ENCODE data around the gene TENM3.

The TENM3 gene

DNA sequence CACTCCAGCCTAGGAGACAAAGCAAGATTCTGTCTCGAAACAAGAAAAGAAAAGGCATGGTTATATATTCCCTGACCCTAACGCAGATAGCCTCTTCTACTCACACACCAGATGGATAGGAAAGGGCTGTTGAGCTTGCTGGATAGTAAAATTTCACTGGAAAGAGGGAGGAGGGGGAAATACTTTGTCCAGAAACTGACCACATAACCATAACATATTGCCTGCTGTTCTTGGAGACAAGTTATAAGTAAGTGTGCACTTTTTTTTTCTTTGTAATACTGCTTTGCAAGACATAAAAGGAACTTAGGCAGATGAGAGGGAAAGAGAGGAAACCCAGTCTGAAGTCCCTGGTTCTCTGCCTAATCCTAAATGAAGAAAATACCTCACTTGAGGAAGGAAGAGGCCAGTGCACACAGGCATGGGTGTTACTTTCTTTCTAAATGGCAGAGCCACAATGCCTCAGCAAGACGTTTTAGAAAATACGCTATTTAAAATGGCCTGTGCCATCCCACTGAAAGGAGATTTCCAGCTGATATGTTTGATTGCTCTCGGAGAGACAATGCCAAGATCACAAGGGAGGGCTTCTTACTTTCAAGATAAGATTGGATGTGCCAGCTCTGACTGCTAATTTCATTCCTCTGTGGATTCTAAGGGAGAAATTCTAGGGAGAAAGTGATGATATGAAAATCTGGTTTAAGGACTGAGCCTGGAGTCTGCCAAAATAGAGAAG, 533.3 kb downstream of the TENM3 start:
- no peak for DNase-seq (ENCODE audit: low read depth)

GRCh38 chr4:182778222-182778982, 535.2 kb downstream of the TENM3 start:
- DNase-seq (ENCODE audit: low read depth) = no peak

DNA sequence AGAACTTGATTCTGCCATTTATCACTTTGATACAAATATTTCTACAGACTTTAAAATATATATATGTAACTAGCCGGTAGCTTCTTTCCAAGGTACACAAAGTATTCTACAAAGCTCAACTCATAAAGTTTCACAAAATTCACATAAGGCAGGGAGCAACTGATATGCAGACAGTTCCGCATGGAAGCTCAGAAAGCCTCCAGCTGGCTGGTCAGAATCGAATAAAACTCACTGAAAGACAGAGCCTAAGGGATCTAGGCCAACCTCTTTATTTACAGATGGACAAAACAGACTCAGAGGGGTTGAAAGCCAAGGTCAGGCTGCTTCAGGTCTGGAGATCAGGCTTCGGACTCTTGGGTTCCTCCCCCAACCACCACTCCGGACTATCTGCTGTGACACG, 543.8 kb downstream of the TENM3 start:
- no peak for DNase-seq (ENCODE audit: low read depth)

DNA sequence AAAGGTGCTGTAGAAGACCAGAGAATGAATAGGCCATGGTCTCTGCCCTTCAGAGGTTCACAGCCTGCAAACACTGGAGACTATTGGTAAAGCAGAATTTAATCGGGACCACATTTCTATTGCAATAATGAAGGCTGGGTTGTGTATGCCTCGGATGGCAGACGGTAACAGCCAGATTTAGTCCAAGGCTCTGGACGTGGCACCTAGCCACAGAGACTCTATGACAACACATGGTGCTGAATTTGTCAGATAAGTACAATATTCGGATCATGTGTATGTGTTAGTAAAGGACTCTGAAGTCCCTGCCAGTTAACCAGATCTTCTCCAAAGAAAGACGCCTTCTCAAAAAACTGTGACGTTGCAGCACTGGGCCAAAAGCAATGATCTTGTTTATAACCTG, 545.0 kb downstream of the TENM3 start:
- no peak for DNase-seq (ENCODE audit: low read depth)

DNA sequence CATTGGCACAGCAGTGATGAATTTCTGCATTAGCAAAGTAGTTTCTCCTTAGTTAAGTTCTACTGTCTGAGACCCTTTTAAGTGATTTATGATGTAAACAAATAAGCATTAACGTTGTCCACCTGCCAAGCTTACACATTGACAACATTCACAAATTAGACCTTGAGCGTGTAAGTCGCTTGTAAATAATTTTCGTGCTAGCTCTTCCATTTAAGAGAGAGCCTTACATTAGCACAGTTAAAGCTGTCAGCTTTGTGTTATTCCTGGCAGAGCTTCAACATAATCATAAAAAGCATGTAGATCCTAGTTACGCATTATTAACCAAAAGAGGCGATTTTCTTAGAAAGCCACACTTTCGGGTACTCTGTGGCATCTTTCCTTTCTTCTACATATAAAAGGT, 546.3 kb downstream of the TENM3 start:
- DNase-seq (ENCODE audit: low read depth) = no peak

DNA sequence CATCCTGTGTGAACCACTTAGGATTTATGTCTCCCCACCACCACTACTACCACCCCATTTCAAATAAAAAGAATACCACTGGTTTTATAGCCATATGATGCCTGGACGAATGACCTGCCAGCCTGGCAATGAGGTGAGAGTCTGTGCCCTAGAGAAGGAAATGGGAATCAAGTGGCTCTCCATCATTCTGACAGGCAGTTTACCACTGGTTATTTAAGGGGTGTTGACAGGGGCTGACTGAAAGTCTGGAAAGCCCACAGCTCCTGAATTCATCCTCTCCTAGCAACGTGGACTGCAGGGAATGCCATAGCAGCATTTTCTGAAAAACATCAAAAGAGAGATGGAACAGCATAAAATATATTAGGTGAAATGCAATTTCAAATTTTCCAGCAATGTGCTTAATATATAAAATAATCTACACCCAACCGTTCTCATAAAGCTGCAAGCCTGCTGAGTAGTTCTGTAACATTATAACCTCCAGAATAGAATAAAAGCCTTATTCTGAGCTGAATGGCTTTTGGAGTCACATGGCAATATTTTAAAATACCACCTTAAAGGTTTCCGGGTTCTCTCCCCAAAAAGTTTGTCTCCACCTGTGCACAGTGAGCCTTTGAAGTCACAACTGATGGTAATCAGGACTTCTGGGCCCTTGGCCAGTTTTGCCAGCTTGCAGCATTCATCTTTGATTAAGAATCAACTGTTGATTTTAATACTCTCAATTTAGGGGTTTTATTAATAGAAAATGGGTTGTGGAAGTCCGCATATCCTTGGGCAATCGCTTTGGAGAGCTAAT, 552.4 kb downstream of the TENM3 start:
- DNase-seq (ENCODE audit: low read depth) = no peak

DNA sequence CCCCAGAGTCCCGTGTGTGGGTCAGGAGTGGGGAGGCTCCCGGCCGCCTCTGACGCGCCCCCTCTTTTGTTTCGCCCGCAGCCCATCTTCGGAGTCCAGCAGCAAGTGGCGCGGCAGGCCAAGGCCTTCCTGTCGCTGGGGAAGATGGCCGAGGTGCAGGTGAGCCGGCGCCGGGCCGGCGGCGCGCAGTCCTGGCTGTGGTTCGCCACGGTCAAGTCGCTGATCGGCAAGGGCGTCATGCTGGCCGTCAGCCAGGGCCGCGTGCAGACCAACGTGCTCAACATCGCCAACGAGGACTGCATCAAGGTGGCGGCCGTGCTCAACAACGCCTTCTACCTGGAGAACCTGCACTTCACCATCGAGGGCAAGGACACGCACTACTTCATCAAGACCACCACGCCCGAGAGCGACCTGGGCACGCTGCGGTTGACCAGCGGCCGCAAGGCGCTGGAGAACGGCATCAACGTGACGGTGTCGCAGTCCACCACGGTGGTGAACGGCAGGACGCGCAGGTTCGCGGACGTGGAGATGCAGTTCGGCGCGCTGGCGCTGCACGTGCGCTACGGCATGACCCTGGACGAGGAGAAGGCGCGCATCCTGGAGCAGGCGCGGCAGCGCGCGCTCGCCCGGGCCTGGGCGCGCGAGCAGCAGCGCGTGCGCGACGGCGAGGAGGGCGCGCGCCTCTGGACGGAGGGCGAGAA, 556.5 kb downstream of the TENM3 start:
- no peak for DNase-seq (ENCODE audit: low read depth)

DNA sequence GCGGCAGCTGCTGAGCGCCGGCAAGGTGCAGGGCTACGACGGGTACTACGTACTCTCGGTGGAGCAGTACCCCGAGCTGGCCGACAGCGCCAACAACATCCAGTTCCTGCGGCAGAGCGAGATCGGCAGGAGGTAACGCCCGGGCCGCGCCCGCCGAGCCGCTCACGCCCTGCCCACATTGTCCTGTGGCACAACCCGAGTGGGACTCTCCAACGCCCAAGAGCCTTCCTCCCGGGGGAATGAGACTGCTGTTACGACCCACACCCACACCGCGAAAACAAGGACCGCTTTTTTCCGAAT, 557.0 kb downstream of the TENM3 start:
- no peak for DNase-seq (ENCODE audit: low read depth)

- DNase-seq (ENCODE audit: low read depth) = no peak
These were observed 558.4 kb downstream of the TENM3 start for GRCh38 chr4:182801636-182802035.

- no peak for DNase-seq (ENCODE audit: low read depth)
These were observed 559.4 kb downstream of the TENM3 start for GRCh38 chr4:182802621-182803020.

DNA sequence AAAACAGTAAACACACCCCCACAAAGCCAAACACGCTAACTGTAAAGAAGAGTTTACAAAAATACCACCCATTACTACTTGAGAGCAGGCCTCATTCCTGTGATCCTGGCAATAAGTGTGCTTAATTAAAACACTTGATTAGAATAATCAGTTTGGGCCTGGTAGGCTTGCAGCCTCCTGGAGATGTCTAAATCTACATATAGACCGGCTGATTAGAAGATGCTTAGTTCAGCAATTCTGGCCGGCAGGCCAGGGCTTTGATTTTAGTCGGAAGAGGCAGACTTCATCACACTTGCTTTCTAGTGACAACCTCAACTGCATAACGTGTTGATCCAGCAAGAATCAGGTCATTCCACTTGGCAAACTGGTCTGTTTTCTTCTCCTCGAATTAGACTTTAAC, 560.0 kb downstream of the TENM3 start:
- DNase-seq (ENCODE audit: low read depth) = no peak

GRCh38 chr4:182804131-182804530, 560.9 kb downstream of the TENM3 start:
- DNase-seq (ENCODE audit: low read depth) = no peak

- DNase-seq (ENCODE audit: low read depth) = no peak
These were observed 562.1 kb downstream of the TENM3 start for GRCh38 chr4:182805321-182805720.

DNA sequence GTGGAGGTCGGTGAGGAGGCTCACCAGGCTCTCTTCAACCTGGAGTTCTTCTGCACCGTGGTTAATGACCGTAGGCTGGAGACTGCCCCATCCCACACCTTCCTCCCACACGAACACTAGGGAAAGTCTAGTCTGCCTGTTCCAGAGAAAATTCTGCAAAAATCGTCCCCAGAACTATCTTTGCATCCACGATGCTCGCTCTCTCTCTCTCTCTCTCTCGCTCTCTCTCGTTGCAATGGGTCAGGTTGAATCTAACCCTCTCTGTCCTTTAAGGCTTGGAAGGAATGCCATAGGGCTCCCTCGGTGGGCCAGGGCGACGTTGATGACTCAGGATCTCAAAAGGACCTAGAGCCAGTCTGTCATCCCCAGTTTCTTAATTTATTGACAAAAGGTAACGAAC, 562.5 kb downstream of the TENM3 start:
- DNase-seq (ENCODE audit: low read depth) = no peak

DNA sequence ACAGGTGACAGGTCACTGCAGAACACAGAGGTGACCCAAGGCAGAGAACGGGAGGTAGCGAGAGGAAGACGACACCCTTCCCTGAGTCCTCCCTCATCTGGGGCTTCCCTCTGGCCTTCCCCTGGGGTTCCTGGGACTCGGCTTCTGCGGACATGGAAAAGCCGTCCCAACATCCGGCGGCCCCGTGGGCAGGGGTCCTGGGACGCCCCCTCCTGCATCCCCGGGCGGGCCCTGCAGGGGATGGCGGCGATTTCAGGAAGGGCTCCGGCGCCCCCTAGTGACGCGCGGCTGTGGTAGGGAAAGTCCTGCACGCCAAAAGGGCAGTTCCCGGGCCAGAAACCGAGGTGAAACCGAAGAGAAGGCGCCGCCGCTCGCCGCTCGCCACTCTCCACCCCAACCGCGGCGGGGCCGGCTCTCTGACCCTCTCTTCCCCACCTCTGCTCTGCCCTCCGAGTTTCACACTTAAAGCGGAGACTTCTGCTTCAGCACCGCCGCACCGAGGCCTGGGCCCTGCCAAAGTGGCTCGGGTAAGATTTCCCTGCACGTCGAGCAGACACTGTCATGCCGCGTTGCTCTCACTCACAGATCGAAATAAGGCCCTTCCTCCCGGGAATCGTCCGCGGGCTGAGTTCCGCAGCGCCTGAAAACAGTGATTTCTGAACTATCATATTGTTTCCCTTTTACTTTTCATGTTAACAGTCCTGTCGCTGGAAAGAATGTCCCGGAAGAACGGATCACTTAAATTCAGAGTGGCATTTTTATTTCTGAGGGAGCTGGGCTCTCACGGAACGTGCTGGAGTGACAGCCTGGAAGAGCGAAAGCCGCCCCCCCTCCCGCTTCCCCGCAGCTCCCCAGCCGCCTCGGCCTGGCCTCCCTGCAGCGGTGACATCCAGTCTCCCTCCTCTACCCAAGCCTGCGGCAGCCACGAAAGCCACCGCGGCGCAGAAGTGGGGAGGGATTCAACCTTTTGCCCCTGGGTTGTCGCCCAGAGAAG, 563.4 kb downstream of the TENM3 start:
- peak; percentile 56 for DNase-seq (ENCODE audit: low read depth)

GRCh38 chr4:182807346-182807745, 564.1 kb downstream of the TENM3 start:
- DNase-seq (ENCODE audit: low read depth) = no peak

DNA sequence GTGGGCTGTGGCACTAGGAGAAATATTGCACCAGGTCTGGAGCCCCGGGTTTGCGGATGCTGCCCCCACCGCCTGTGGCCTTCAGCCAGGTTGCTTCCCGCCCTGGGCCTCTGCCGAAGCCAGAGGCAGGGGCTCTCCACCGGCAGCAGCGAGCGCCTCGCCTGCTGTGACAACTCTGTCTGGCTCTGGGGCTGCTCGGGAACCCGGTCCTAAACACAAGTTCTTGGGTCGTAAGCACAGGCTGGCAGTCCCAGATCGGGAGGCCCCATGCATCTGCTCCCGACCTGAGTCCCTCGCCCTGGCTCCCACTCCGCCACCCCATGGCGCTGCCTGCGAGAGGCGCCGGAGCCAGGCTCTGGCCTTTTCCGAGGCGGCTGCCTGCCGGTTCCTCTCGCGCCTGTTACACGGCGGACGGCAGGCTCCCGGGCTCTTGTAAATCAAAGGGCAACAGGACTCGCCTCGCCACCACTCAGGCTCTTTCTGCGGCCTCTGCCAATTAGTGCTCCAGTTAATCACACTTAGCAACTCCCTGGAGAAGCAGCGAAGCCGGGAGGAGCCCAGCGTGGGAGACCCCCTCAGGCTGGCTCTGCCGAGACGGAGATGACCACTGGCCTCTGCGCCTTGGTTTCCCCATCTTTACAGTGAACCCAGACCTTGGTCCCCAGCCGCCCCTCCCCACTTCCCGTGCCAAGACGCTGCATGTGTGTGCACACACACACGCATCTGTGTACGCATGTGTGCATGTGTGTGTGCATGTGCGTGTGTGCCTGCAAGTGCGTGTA, 564.8 kb downstream of the TENM3 start:
- no peak for DNase-seq (ENCODE audit: low read depth)

DNA sequence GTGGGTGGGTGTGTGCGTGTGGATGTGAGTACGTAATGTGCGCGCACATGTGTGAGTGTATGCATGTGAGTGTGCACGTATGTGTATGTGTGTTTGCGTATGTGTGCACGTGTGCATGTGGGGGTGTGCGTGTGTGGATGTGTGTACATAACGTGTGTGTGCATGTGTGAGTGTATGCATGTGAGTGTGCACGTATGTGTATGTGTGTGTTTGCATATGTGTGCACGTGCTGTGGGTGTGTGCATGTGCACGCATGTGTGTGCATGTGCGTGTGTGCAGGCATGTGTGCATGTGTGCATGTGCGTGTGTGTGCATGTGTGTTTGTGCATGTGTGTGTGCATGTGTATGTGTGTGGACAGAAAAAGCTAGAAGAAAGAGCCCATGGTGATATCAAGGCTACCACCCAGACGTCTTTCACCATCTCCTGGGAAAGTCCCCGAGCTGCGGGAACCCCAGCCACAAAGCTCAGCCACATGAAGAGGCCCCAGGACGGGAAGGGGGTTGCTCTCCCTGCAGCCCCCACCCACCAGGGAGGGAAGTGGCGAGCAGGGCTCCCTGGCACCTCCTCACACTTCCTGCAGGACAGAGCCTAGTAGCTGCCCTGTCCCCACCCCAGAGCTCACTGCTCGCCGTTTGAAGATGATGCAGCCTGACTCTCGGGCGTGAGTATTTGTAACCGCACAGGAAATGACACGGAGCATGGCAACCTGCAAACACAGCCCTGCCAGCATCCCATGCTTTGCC, 565.6 kb downstream of the TENM3 start:
- peak; percentile 22 for DNase-seq (ENCODE audit: low read depth)

- DNase-seq (ENCODE audit: low read depth) = no peak
These were observed 566.4 kb downstream of the TENM3 start for GRCh38 chr4:182809417-182810102.

Measured in stimulated activated CD8-positive, alpha-beta memory T cell treated with anti-CD3 and anti-CD28 coated beads, Interleukin-4, amount 100 ng/mL, for 24 hours (primary cell).